Tibial nerve (tissue), 4 donors: Measurements from ENCODE around the gene ZFYVE26.

Experiments used
- EP300 ChIP-seq, 2 donors: sonication (generic); formaldehyde crosslinking; IDR thresholded peaks; one replicate each; pipeline ENCODE4 v1.6.1; 2017; ENCODE audit warnings: antibody characterized with exemption in 2 of 2, mild to moderate bottlenecking in 1 of 2
- POLR2A ChIP-seq, 2 donors: fragments of 450-650 bp; IDR thresholded peaks; one replicate each; pipeline ENCODE4 v1.6.1; 2017; ENCODE audit warnings: antibody characterized with exemption in 2 of 2, mild to moderate bottlenecking in 2 of 2, moderate library complexity in 2 of 2
- TF ChIP-seq, protein P1 (sequence below), 5 experiments: fragments of 200-600 bp in 3 of 5; fragments of 450-650 bp in 2 of 5; sonication (generic) in 3 of 5; IDR thresholded peaks; one replicate each; pipeline ENCODE4 v1.5.1; 2016 to 2019; ENCODE audit warnings: antibody characterized with exemption in 5 of 5, mild to moderate bottlenecking in 3 of 5, moderate library complexity in 2 of 5

GRCh38 chr14:67846029-67846610, 29.7 kb upstream of the ZFYVE26 start:
- TF ChIP-seq, protein P1, sequence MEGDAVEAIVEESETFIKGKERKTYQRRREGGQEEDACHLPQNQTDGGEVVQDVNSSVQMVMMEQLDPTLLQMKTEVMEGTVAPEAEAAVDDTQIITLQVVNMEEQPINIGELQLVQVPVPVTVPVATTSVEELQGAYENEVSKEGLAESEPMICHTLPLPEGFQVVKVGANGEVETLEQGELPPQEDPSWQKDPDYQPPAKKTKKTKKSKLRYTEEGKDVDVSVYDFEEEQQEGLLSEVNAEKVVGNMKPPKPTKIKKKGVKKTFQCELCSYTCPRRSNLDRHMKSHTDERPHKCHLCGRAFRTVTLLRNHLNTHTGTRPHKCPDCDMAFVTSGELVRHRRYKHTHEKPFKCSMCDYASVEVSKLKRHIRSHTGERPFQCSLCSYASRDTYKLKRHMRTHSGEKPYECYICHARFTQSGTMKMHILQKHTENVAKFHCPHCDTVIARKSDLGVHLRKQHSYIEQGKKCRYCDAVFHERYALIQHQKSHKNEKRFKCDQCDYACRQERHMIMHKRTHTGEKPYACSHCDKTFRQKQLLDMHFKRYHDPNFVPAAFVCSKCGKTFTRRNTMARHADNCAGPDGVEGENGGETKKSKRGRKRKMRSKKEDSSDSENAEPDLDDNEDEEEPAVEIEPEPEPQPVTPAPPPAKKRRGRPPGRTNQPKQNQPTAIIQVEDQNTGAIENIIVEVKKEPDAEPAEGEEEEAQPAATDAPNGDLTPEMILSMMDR (IDR thresholded peaks at IDR 0.05): no peak
- TF ChIP-seq POLR2A (IDR thresholded peaks at IDR 0.05) (no peak), EP300 (IDR thresholded peaks at IDR 0.05) (no peak)
